OCI-LY7 (cell line): ENCODE results near the gene DRAM1. TPM values are rescaled to one million over a fixed set of nuclear protein-coding genes. Genes with fewer than 3 reads are reported as not detected.

Experiments
- BruUV-seq: library from RNA; stranded (reverse); fragments of 400-500 nt; replicated peaks from 2 replicates; lab custom pipeline; 2021; lab: Mats Ljungman, UMichigan
- CTCF ChIA-PET: fragments of 300-600 bp; sonication (Branson Sonifier 250); formaldehyde crosslinking; loops from one replicate; lab custom pipeline; 2022; ENCODE audit warnings: antibody characterized with exemption; ENCODE audit not compliant: unreplicated experiment; lab: Charles Lee
- POLR2A ChIA-PET: fragments of 300-600 bp; sonication (Branson Sonifier 250); formaldehyde crosslinking; loops from one replicate; lab custom pipeline; 2022; ENCODE audit warnings: antibody characterized with exemption; lab: Charles Lee
- DNase-seq: peaks from one replicate; pipeline ENCODE4 v3.0.0-alpha.2; 2015; ENCODE audit warnings: low spot score
- H2AFZ ChIP-seq: fragments of 200-600 bp; sonication (generic), shearing (Covaris generic); 2 replicates; pipeline ENCODE4 v1.6.1; 2014; ENCODE audit warnings: mild to moderate bottlenecking, antibody characterized with exemption, low read length, moderate library complexity
- H3K27ac ChIP-seq: fragments of 200-600 bp; sonication (generic); 2 replicates; pipeline ENCODE4 v1.5.1; 2014; ENCODE audit warnings: mixed run types, low read depth, mild to moderate bottlenecking, moderate library complexity, low read length, inconsistent platforms; ENCODE audit not compliant: poor library complexity, severe bottlenecking
- H3K36me3 ChIP-seq: fragments of 200-600 bp; sonication (generic); 2 replicates; pipeline ENCODE4 v1.6.1; 2014; ENCODE audit warnings: mild to moderate bottlenecking, antibody characterized with exemption, low read length, moderate library complexity, mixed read lengths; ENCODE audit not compliant: insufficient read depth
- H3K4me1 ChIP-seq: fragments of 200-600 bp; sonication (generic); 2 replicates; pipeline ENCODE4 v1.5.1; 2014; ENCODE audit warnings: mild to moderate bottlenecking, low read length; ENCODE audit not compliant: insufficient read depth, poor library complexity, severe bottlenecking
- H3K4me2 ChIP-seq: fragments of 200-600 bp; sonication (generic); 2 replicates; pipeline ENCODE4 v1.6.1; 2014; ENCODE audit warnings: mild to moderate bottlenecking, low read length
- H3K4me3 ChIP-seq: fragments of 200-600 bp; sonication (generic); 2 replicates; pipeline ENCODE4 v1.5.1; 2014; ENCODE audit warnings: mild to moderate bottlenecking, low read depth, low read length; ENCODE audit not compliant: poor library complexity, severe bottlenecking
- H3K79me2 ChIP-seq: fragments of 200-600 bp; sonication (generic); 2 replicates; pipeline ENCODE4 v1.6.1; 2016; ENCODE audit warnings: low read depth, mild to moderate bottlenecking, low read length, moderate library complexity, mixed read lengths; ENCODE audit not compliant: insufficient read depth
- H3K9me2 ChIP-seq: fragments of 200-600 bp; sonication (generic); 2 replicates; pipeline ENCODE4 v1.6.1; 2016; ENCODE audit warnings: mild to moderate bottlenecking, low read length, mixed read lengths; ENCODE audit not compliant: insufficient read depth
- H3K9me3 ChIP-seq: fragments of 200-600 bp; sonication (generic); 2 replicates; pipeline ENCODE4 v1.6.1; 2014; ENCODE audit warnings: mild to moderate bottlenecking, mixed run types, low read length, mixed read lengths
- H4K20me1 ChIP-seq: fragments of 200-600 bp; sonication (generic); 2 replicates; pipeline ENCODE4 v1.6.1; 2014; ENCODE audit warnings: mild to moderate bottlenecking, antibody characterized with exemption, low read length, moderate library complexity, mixed read lengths; ENCODE audit not compliant: insufficient read depth
- CTCF ChIP-seq: fragments of 200-600 bp; sonication (generic); conservative IDR thresholded peaks from 2 replicates; pipeline ENCODE4 v1.5.1; 2014; ENCODE audit warnings: mild to moderate bottlenecking, antibody characterized with exemption, low read length, moderate library complexity, mixed read lengths
- EZH2phosphoT487 ChIP-seq: fragments of 200-600 bp; sonication (generic); IDR thresholded peaks from 2 replicates; pipeline ENCODE4 v1.6.1; 2018; ENCODE audit warnings: low read depth, borderline replicate concordance, mild to moderate bottlenecking, mixed run types, antibody characterized with exemption, low read length, moderate library complexity, mixed read lengths
- intact Hi-C: fragments of 100-400 bp; cut with micrococcal nuclease; formaldehyde crosslinking; loops from one replicate; pipeline ENCODE4 v1.10.0; 2022; ENCODE audit not compliant: unreplicated experiment
- total RNA-seq, 2 experiments: library from RNA; depleted of rRNA in 1 of 2; stranded (reverse); fragments of >200 nt in 1 of 2; shearing (Covaris generic) in 1 of 2; gene quantifications; 2 replicates each; pipeline ENCODE4 v1.2.3, GENCODE V29; 2014 to 2022

DRAM1 gene
- total RNA-seq, 2 experiments from 2014 or later = not detected

- Histone ChIP-seq H3K4me1 (peaks cover 14% of the 10 kb centered on the region), H3K4me3 (peak overlapping the region; percentile 69), H3K9me3 (no peaks in the 10 kb centered on the region), H4K20me1 (no peaks in the 10 kb centered on the region), H3K36me3 (no peaks in the 10 kb centered on the region), H3K79me2 (no peaks in the 10 kb centered on the region), H3K4me2 (peak overlapping the region; percentile 71), H3K9me2 (no peaks in the 10 kb centered on the region), H3K27ac (no peak overlapping the region), H2AFZ (peak overlapping the region; percentile 71)
- intact Hi-C loops = no loop called here
- POLR2A ChIA-PET = no interaction called here
- CTCF ChIA-PET = no interaction called here
- TF ChIP-seq CTCF = no peak
- TF ChIP-seq EZH2phosphoT487 = no peak
- BruUV-seq = no TSS peak
- no peak for DNase-seq
These were observed 444 bp downstream of the DRAM1 start for GRCh38 chr12:101877806-101878242.

- BruUV-seq = no TSS peak
- CTCF ChIA-PET = no interaction called here
- no peak overlapping the region for H3K27ac ChIP-seq
These were observed 952 bp downstream of the DRAM1 start for GRCh38 chr12:101878243-101878821.

More at GRCh38 chr12:101878243-101878821, 952 bp downstream of the DRAM1 start:
- POLR2A ChIA-PET = no interaction called here
- Histone ChIP-seq H3K4me2 (0 out of 2 replicates have a peak overlapping the region, but pooled peaks have one; percentile 71), H2AFZ (peak overlapping the region; percentile 18; the same call in 1 of the 2 replicates), H4K20me1 (no peaks in the 10 kb centered on the region), H3K79me2 (no peaks in the 10 kb centered on the region), H3K36me3 (no peaks in the 10 kb centered on the region), H3K4me1 (peaks cover 14% of the 10 kb centered on the region), H3K9me3 (no peaks in the 10 kb centered on the region), H3K4me3 (no peak overlapping the region), H3K9me2 (no peaks in the 10 kb centered on the region)
- no peak for DNase-seq
- intact Hi-C loops = no loop called here
- TF ChIP-seq CTCF = no peak
- no peak for TF ChIP-seq EZH2phosphoT487
